NCI-H1105 (cell line): ENCODE data around the gene SPATA32.

Experiments
- DNase-seq: peaks from one replicate; lab custom pipeline; 2025; lab: John Stamatoyannopoulos, UW

Gene SPATA32

DNA sequence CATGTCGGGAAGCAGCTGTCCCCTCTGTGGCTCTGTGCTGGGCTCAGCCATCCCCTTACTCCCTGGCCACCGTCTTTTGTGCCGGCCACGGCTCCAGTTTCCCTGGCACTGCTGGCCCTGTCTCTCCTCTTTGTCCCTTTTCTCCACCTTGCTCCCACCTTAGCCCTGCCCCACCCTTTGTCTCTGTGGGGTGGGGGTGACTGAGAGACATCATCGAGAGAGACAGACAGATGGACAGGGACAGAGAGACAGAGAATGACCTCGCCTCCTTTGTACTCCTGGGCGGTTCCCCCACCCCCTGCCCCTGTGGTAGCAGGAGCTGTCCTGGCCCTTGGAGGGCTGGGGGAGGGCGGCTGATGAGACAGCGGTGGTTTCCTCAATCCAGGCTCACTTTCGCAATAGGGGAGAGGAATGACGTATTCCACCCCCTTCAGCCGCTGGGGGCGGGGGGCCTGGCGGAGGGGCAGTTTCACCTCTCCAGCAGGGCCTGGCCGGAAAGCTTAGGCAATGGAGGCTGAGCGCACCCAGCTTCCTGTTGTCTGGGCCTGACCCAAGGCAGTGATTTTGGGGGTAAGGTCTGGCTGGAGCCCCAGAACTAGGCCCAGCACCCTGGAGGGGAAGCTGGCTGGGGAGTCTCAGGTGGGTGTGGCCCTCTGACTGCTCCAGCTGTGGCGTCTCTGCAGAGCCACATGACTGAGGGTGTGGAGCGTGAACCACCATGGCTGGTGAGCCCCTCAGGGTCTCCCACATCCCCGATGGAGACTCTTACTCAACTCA is 32.9 kb downstream of the SPATA32 start:
- DNase-seq = no peak

GRCh38 chr17:45227926-45228762 is 33.8 kb downstream of the SPATA32 start:
- DNase-seq = no peak

GRCh38 chr17:45227101-45227925 is 34.6 kb downstream of the SPATA32 start:
- no peak for DNase-seq

- no peak for DNase-seq
Observed at GRCh38 chr17:45226576-45226975, 35.3 kb downstream of the SPATA32 start.

DNA sequence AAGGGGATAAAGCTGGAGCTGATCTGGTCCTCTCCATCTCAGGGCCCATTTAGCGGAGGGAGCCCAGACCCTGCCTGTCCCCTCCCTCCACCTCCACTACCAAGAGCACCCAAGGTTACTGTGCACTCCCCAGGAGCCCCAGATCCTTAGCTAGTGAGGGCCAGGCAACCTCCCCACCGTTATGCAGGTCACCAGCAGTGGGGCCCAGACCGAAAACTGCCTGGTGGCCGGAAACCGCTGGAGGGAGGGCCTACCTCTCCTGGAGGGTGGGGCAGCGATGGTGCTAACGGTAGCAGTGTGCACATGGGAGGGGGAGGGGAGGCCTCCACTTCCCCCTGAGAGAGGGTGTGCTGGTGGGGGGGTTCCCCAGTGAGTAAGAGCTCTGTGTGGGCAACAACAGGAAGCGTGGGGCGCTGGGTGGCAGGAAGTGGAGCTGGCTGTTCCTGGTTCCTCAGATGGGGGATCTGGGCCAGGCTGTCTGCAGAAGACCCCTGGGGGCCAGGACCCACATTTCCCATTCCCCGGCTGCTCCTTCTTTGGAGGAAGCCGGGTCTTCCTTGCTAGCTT is 35.8 kb downstream of the SPATA32 start:
- DNase-seq = no peak

- DNase-seq = no peak
Observed at GRCh38 chr17:45225051-45225700, 36.7 kb downstream of the SPATA32 start.

DNA sequence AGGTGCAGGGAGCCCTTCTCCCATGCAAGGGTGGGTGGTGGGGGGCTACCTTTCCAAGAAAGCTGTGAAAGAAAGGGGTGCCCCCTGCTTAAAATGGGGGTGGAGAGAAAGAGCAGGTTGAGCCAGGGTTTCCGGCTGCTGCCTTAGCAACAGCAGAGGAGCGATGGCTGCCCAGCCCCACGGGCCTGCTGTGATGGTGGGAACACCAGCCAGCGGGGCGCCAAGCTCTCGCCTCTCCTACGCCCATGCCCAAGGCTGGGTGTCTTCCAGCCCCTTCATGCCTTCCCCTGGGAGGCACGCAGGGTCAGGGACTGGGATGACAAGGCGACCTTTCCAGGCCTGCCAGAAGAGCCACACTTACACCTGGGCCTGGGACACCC is 37.2 kb downstream of the SPATA32 start:
- no peak for DNase-seq

GRCh38 chr17:45223539-45224528 is 38.1 kb downstream of the SPATA32 start:
- no peak for DNase-seq

DNA sequence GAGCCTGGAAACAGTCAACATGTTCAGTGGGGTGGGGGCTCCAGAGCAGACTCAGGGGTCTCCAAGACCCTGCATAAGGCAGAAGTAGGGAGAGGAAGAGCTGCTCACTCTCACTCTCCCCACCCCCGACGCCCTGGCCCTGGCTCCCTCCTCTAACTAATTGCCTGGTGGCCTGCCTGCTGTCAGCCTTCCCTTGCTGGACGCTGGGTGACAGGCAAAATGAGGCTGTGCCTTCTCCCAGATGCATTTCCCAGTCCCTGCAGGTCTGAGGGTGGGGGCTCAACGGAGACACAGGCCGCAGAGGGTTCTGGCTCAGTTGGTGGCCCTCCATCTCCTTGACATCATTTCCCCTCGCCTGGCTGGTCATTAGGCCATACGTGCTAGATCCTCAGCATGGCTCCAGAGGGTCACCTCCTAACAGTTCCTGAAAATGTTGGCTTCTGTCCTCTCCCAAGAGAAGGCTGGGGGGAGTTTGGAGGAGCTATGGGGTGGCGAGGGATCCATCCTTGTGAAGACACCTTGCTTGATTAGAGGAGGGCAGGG is 38.8 kb downstream of the SPATA32 start:
- no peak for DNase-seq

DNA sequence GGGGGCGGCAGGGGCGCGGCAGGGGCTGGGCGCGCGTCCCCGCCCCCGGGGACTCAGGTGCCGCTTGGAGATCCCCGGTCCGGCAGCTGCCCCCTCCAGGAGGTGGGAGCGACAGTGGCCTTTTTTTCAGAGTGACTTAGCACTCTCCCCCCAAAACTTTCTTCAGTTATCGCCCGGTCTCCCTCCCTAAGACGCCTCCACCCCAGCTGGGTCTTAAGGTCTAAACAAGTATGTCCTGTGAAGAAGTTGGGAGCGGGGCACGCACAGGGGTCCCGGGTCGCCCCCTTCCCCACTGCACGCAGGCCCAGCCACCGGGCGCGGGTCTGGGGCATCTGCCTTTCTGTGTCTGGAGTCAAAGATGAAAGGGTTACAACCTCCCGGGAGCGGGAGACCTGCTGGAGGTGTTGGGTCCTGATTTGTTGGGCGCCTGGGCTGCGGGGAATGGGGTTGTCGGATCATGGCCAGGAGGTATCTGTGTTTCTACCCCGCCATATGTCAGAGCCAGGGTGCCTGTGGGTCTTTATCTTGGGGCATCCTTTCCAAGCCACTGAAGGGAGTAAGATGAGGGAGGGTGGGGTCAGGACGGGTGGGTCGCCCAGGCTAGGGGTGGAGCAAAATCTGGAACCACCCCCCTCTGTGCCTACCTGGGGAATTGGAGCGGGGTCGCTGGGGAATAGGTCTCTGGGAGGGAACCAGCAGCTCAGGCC is 39.5 kb downstream of the SPATA32 start:
- DNase-seq = no peak

- no peak for DNase-seq
Observed at GRCh38 chr17:45222014-45222288, 39.9 kb downstream of the SPATA32 start.

- DNase-seq = no peak
Observed at GRCh38 chr17:45221081-45222013, 40.5 kb downstream of the SPATA32 start, which contains the start of gene FMNL1. TSS of gene FMNL1 (plus strand) at chr17:45221885. CDS start at chr17:45222125, 240 bp downstream.

DNA sequence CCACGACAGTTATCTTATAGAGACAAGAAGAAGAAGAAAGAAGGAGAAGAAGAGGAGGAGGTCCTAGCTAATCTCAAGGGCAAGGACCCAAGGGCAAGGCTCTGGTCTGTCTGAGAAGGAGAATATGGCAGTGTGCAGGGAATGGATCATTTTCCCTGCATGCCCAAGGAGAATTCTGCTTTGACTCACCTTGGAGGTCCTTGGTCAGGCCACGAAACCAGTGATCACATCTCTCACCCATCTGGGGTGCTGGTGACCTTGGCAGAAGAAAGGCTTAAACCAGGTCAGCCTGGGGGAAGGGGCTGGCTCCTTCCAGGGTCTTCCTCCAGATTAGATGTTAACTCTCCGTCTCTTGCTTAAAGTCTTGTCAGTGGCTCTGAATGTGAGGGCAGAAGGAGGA is 41.8 kb downstream of the SPATA32 start:
- DNase-seq = no peak

DNA sequence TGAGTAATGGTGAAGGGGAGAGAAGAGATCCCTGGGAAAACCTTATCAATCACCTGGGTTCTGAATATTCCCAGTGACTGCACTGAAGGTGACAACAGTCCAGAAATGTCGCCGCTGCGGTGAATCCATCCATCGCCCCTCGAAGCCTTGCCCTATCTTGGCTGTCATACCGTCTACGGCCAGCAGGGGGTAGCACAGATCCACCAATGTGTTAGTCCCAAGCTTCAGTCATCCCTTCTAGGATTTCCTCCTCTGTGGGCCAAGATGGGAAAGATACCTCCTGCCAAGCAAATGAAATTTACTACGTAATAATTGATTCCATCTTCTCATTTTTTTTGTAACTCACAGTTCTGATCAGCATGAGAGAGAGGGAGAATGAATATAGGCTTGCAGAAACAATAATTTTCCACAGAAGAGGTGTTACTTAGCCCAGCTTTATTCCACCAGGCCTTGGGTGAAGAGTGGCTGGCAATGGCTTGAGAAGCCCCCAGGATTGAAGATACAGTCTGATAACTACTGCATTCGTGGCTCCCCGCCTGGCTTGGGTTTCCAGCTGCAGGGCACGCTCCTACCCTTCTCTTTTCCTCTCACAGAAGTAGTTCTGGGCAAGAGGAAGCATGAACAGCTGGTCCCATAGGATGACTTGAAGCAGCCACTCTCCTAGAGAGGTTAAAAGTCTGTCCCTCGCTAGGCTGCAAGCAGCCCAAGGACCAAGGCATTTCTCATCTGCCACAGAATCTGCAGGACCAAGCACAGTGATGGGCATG is 42.8 kb downstream of the SPATA32 start:
- peak; percentile 70 for DNase-seq
